Stimulated activated CD4-positive, alpha-beta T cell treated with anti-CD3 and anti-CD28 coated beads, Interleukin-1b, Interleukin-23, amount 100 ng/mL, for 24 hours (primary cell): Measurements from ENCODE around the gene HDAC9.
"Not testable (repeated sequence)": the region's sequence is repeated elsewhere in the genome, so short reads cannot be mapped to it uniquely, and the experiment has no call there.

Experiments
- DNase-seq, 4 experiments: peaks; one replicate each; pipeline ENCODE4 v3.0.0-alpha.2; 2020; ENCODE audit warnings: low read depth in 4 of 4, low spot score in 1 of 4

Gene HDAC9

DNA sequence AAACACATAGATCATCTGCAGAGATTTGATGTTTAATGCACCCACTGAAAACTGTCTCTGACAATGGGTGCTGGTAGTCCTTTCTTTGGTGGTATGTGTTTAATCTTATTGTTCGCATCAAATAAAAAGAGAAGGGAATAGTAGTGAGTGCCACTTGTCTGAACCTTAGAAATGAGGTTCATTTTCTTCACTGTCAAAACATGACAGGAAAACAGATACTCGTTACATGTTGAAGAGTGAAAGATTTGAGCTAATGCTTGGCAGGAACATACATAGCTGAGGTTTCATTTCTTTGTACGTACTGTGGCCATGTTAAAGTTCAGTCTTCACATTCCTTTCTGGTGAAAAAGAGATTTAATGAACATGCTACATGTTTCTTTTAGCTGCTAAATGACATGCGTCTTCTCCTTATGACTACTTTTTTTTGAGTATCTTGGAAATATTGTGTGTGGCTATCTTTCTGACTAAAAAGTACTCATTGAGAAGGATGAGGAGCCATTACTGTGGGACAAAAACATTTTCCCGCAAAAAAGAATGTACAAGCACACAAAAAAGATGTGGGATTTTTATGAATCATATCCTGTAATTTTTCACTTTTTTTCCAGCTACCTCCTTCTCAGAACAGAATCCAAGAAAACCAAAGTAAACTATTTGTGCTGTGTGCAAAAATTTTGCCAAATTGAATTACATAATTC, 513.8 kb downstream of the HDAC9 start:
- no peak for DNase-seq

DNA sequence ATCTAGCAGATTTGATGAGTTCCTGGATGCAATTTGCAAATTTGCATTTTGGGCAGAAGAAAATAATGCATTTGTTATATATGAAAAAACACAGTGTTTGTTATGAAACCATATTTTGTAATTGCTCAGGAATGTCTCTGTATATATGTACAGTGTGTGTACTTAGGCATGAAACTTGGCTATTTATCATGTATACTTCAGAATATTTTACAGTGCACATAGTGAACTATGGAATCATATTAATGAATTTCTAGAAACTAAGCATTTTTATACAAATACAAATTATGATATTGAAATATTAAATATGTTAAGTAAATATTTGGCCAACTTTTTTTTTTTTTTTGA, 514.4 kb downstream of the HDAC9 start:
- DNase-seq, result no peak

DNA sequence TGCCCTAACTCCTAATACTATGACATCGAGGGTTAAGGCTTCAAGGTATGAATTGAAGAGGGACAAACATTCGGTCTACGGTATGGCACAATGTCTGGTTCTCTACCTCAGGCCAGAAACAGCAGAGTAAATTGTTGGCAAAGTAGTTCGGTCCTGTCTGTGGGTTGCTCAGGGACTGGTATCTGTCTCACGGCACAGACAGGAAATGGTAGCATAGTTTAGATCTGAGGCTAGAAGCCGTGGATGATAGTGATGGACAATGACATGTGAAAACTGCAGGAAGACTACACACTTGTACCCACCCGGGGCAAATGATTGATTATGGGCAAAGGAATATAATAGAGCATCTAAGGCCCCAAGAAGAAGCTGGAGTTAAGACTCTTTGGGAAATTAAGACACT, 515.7 kb downstream of the HDAC9 start:
- no peak for DNase-seq

DNA sequence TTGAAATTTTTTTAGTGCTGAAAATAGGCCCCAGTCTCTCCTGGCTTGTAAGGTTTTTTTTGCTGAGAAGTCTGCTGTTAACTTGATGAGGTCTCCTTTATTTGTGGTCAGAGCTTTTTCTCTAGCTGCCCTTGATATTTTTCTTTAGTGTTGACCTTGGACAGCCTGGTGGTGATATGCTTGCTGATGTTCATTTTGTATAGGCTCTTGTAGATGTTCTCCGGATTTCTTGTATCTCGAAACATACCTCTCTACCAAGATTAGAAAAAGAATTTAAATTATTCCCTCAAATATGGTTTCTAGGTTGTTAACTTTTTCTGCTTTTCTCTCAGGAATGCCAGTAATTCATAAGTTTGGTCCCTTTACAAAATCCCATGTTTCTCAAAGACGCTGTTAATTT, 519.5 kb downstream of the HDAC9 start:
- DNase-seq, result no peak

DNA sequence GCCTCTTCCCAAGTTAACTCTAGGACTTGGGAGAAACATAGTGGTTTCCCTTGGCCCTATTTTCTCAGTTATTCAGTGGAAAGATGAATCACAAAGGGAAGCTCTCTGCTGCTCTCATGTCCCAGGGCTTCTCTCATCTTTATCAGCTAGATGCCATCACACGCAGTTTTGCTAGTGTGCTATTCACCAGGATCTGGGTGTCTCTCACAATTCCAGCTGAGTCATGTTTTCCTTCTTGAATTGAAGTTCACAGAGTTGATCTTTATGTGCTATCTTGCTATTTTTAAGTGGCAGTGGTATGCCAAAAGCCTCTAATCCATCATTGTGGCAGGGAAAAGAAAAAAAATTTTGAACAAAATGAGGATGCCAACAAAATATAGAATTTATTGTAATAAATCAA, 520.6 kb downstream of the HDAC9 start:
- no peak for DNase-seq

DNA sequence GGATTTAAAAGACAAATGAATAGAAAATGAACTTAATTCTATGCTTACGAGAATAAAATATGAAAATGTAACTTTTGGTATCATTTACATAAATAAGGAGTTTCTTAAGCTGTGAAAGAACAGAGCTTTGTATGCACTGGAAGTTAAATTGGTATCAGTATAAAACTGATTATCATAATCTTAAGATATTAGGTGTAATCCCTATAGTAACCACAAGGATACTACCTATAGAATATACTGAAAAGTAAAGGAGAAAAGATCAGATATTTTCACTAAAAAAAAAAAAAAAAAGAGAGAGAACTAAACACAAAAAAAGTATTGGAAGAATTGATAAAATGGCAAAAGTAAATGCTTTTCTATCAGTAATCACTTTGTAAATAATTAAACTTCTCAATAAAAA, 521.8 kb downstream of the HDAC9 start:
- no peak for DNase-seq

DNA sequence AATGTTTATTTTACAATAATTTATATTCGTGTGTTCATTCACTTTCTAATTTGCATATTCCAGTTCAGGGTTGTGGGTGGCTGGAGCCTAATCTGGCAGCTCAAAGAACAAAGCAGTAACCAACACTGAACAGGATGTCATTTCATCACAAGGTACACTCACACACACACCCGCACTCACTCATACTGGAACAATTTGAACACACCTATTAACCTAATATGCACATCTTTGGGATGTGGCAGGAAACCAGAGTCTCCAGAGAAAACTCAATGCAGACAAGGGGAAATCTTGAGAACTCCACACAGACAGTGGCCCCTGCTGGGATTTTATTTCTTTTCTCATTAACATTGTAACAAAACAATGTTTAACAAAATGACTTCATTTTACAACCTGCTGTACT, 524.5 kb downstream of the HDAC9 start:
- DNase-seq, result no peak

DNA sequence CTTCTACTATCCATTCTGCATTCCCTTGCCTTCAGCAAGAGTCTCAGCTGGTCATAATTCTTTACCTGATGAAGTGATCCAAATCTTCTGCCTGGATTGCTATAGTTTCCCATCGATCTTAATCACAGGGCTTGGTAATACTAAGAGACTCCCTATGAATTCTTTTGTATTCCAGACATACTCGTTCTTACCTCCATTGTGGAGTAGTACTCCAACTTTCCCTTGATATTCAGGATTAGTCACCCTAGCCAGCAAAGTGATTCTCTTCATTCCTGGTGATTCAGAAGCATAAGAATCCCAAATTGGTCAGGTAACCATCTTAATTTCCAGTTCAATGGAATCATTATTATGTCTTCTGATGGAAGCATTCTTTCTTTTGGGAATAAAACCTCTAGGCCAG, 525.2 kb downstream of the HDAC9 start:
- no peak for DNase-seq

DNA sequence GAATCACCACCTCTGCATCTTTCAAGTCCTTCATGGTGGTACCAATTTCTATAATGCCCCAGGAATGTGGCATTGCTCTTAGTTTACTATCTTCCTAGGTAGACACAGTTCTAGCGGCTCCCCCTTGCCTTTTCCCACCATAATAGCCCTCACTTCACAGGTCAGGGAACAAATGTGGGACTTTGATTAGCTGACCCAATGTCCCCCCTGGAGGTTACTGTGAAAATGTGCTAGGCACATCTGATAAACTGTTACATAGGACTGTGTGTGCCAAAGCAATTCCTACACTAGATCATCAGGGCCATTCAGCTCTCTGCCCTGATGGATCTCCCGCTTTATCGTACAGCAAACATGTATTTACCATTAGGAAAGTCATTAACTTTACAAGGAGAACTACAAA, 527.9 kb downstream of the HDAC9 start:
- no peak for DNase-seq

DNA sequence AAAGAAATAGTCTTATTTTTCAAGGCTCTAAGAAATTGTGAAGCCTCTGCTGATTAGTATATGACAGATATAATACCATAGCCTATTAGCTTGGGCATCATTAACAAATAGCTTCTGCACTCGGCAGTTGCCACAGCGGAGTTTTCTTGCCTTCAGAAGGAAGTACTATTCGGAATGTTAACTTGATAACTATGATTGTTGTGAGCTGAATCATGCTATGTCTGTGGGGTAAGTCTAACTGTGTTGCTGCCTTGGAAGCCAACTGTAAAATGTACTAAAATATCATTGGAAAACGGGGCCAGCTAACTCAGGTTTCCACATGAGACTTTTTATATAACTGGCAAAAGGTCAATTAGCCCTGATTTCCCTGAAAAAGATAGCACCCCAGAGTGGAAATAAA, 528.7 kb downstream of the HDAC9 start:
- no peak for DNase-seq

DNA sequence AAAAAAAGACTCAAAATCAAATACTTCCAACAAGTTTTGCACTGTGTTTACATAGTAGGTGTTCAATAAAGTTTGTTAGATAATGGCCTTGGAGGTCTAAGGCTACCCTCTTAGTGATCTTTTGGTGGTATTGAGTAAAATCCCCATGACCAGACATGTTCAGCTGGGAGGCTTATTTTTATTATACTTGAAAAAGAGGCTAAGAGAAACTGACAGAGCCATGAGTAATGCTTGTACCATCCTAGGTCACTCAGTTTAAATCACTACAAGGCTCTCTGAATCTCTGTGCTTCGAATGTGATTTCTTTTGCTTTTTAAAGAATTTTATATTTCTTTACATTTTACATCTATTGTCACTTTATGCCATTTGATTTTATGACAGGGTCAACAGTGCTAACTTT, 531.3 kb downstream of the HDAC9 start:
- DNase-seq, result no peak

DNA sequence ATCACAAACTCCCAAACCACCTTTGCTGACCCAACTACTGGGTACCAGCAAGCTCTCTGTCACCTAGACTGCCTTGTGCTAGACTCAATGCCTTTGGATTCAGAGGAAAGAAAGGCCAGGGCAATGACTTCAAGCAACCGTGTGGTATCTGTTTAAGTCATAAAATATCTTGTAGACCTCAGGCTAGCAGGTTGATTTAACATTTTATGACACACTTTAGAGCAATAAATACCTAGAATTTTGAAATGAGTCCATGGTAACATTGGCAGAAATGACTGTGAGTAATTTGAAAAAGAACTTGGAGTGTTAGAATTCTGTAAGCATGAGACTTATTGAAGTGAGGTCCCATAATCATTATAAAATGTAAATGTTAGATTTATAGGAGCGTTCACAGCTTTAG, 534.7 kb downstream of the HDAC9 start:
- no peak for DNase-seq

DNA sequence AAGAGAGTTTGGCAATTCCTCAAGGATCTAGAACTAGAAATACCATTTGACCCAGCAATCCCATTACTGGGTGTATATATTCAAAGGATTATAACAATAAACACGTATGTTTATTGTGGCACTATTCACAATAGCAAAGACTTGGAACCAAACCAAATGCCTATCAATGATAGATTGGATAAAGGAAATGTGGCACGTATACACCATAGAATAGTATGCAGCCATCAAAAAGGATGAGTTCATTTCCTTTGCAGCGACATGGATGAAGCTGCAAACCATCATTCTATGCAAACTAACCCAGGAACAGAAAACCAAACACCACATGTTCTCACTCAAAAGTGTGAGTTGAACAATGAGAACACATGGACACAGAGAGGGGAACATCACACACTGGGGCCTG, 537.4 kb downstream of the HDAC9 start:
- DNase-seq, result not testable (repeated sequence)

DNA sequence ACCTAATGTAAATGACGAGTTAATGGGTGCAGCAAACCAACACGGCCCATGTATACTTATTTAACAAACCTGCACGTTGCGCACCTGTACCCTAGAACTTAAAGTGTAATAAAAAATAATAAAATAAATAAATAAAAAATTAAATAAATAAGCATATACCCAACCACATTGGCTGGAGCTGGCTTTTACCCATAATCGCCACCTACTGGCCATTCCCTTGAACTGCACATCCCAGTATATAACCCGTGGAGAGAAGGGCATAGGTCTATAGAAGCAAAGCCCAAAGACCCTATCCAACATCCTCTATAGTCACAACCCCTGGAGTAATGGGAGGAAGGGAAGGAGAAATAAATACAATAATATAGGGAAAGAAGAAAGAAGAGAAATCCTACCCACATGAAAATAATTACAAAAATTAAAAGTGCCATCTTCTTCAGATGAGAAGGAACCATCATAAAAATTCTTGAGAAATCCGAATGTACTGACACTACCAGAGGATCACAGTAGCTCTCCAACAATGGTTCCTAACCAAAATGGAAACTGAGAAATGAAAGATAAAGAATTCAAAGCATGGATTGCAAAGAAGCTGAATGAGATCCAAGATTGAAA, 556.3 kb downstream of the HDAC9 start:
- peak in 1 of 4 experiments; percentile 7 for DNase-seq
